Caco-2 (cell line): ENCODE measurements around the gene SORD. TPM values are rescaled to one million over a fixed set of nuclear protein-coding genes. Genes with fewer than 3 reads are reported as not detected.
"Not testable (repeated sequence)": the region's sequence is repeated elsewhere in the genome, so short reads cannot be mapped to it uniquely, and the experiment has no call there.

ENCODE experiments used
- BruUV-seq: library from RNA; stranded (reverse); fragments of 400-500 nt; replicated peaks from 2 replicates; lab custom pipeline; 2021; lab: Mats Ljungman, UMichigan
- CTCF ChIA-PET: fragments of 300-600 bp; sonication (Branson Sonifier 250); formaldehyde crosslinking; loops from one replicate; lab custom pipeline; 2022; ENCODE audit warnings: antibody characterized with exemption; lab: Charles Lee
- POLR2A ChIA-PET: fragments of 300-600 bp; sonication (Branson Sonifier 250); formaldehyde crosslinking; loops from one replicate; lab custom pipeline; 2022; ENCODE audit warnings: antibody characterized with exemption; lab: Charles Lee
- DNase-seq, 2 experiments: peaks; one replicate each; pipeline versions ENCODE4 v3.0.0 to v3.0.0-alpha.2; 2020 to 2022
- H3K27me3 ChIP-seq: replicated peaks from 2 replicates; pipeline ENCODE4 v1.6.0; 2011; ENCODE audit warnings: low read length; ENCODE audit not compliant: control insufficient read depth, insufficient read depth
- H3K36me3 ChIP-seq: 2 replicates; pipeline ENCODE4 v1.5.1; 2011; ENCODE audit warnings: low read length; ENCODE audit not compliant: control insufficient read depth, insufficient read depth
- H3K4me1 ChIP-seq: fragments of 250-450 bp; sonication (Bioruptor Pico); 2 replicates; pipeline ENCODE4 v1.5.1; 2020; ENCODE audit warnings: mild to moderate bottlenecking
- H3K4me3 ChIP-seq: 2 replicates; pipeline ENCODE4 v1.5.1; 2011; ENCODE audit warnings: low read depth, mild to moderate bottlenecking, control low read depth, low read length
- H3K9me3 ChIP-seq: fragments of 250-450 bp; sonication (Bioruptor Pico); 2 replicates; pipeline ENCODE4 v1.5.1; 2020; ENCODE audit warnings: mild to moderate bottlenecking, moderate library complexity
- H3K27ac Mint-ChIP-seq: one replicate; pipeline ENCODE4 v1.8.0; 2022; ENCODE audit warnings: mixed read lengths; ENCODE audit not compliant: unreplicated experiment
- H3K27me3 Mint-ChIP-seq: one replicate; pipeline ENCODE4 v1.8.0; 2022; ENCODE audit warnings: mixed read lengths; ENCODE audit not compliant: insufficient read depth, unreplicated experiment
- H3K36me3 Mint-ChIP-seq: one replicate; pipeline ENCODE4 v1.8.0; 2022; ENCODE audit warnings: mild to moderate bottlenecking, mixed read lengths; ENCODE audit not compliant: insufficient read depth, unreplicated experiment
- H3K4me1 Mint-ChIP-seq: one replicate; pipeline ENCODE4 v1.8.0; 2022; ENCODE audit warnings: low read depth, mixed read lengths; ENCODE audit not compliant: unreplicated experiment
- H3K4me3 Mint-ChIP-seq: one replicate; pipeline ENCODE4 v1.8.0; 2022; ENCODE audit warnings: mild to moderate bottlenecking, moderate library complexity, mixed read lengths; ENCODE audit not compliant: unreplicated experiment
- H3K9me3 Mint-ChIP-seq: one replicate; pipeline ENCODE4 v1.8.0; 2022; ENCODE audit warnings: mixed read lengths; ENCODE audit not compliant: unreplicated experiment
- intact Hi-C: fragments of 100-400 bp; cut with micrococcal nuclease; formaldehyde crosslinking; loops from one replicate; pipeline ENCODE4 v1.10.0; 2022; ENCODE audit not compliant: unreplicated experiment
- total RNA-seq: library from RNA; stranded (reverse); gene quantifications from 2 replicates; pipeline ENCODE4 v1.2.3, GENCODE V29; 2022

The SORD gene
- total RNA-seq, 1 experiment from 2014 or later = 79.7 TPM

DNA sequence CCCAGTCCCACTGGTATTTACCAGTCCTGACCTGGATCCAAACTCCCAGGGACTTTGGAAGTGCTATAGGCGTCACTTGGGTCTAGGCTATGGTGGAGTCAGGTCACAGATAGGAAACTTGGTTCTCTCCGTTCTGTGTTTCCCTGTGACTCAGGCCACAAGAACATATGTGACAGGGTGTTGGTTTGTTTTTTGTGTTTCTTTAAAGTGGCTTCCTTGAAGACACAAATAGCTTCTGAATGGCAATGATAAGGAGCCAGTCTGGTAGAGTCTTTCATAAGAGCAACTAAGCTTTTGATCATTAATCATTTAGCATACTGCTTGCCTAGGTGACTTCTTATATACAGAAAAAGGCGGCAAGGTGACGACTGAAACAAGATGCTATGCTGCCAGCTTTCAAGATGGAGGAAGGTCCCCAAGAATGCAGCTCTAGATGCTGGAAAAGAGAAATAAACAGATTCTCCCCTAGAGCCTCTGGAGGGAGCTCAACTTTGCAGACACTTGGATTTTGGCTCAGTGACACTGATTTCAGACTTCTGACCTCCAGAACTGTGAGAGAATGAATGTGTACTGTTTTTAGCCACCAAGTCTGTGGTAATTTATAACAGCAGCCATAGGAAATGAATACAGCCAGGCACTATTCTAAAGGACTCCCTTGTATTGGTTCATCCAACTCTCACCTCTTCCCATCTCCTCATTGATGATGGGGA, 36.5 kb upstream of the SORD start:
- H3K27me3 Mint-ChIP-seq, H3K36me3 Mint-ChIP-seq, H3K4me3 ChIP-seq, POLR2A ChIA-PET, intact Hi-C loops, H3K9me3 ChIP-seq, H3K36me3 ChIP-seq, H3K27me3 ChIP-seq, H3K4me3 Mint-ChIP-seq, DNase-seq, H3K4me1 ChIP-seq, BruUV-seq, H3K9me3 Mint-ChIP-seq, H3K27ac Mint-ChIP-seq, CTCF ChIA-PET: not testable (repeated sequence)
- H3K4me1 Mint-ChIP-seq = peaks cover 23% of the 10 kb centered on the region

DNA sequence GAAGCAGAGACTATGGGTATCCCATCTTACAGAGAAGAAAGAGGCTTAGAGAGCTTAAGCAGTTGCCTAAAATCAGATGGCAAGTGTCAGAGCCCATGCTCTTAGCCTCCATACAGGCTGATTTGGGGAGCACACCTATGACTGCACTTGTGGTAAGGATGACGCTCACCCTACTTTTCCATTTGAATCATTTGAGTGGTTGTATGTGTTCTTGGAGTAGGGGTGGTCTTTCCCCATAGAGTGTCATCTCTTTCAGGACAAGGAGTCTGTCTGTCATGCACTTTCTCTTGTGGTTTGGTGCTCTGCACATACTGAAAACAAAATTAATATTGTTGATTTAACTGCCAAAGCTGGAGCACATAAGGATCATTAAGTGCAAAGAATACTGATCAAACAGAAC, 35.3 kb upstream of the SORD start:
- H3K36me3 ChIP-seq, H3K4me3 ChIP-seq, H3K27me3 Mint-ChIP-seq, H3K36me3 Mint-ChIP-seq, DNase-seq, POLR2A ChIA-PET, intact Hi-C loops, H3K9me3 ChIP-seq, H3K4me3 Mint-ChIP-seq, CTCF ChIA-PET, H3K4me1 ChIP-seq, H3K27me3 ChIP-seq, H3K27ac Mint-ChIP-seq, BruUV-seq, H3K9me3 Mint-ChIP-seq: not testable (repeated sequence)
- peaks cover 14% of the 10 kb centered on the region for H3K4me1 Mint-ChIP-seq

- DNase-seq, CTCF ChIA-PET, H3K4me3 Mint-ChIP-seq, H3K9me3 ChIP-seq, BruUV-seq, H3K36me3 Mint-ChIP-seq, H3K4me1 ChIP-seq, H3K4me3 ChIP-seq, H3K36me3 ChIP-seq, H3K9me3 Mint-ChIP-seq, H3K4me1 Mint-ChIP-seq, POLR2A ChIA-PET, H3K27me3 ChIP-seq, intact Hi-C loops, H3K27ac Mint-ChIP-seq, H3K27me3 Mint-ChIP-seq: not testable (repeated sequence)
These were observed 34.7 kb upstream of the SORD start for GRCh38 chr15:44988184-44988869.

GRCh38 chr15:44988870-44989219, 34.1 kb upstream of the SORD start:
- H3K4me1 Mint-ChIP-seq, H3K4me3 ChIP-seq, H3K27me3 ChIP-seq, DNase-seq, intact Hi-C loops, CTCF ChIA-PET, H3K4me1 ChIP-seq, H3K36me3 ChIP-seq, H3K4me3 Mint-ChIP-seq, H3K9me3 ChIP-seq, H3K27me3 Mint-ChIP-seq, H3K36me3 Mint-ChIP-seq, H3K27ac Mint-ChIP-seq, BruUV-seq, POLR2A ChIA-PET, H3K9me3 Mint-ChIP-seq: not testable (repeated sequence)

DNA sequence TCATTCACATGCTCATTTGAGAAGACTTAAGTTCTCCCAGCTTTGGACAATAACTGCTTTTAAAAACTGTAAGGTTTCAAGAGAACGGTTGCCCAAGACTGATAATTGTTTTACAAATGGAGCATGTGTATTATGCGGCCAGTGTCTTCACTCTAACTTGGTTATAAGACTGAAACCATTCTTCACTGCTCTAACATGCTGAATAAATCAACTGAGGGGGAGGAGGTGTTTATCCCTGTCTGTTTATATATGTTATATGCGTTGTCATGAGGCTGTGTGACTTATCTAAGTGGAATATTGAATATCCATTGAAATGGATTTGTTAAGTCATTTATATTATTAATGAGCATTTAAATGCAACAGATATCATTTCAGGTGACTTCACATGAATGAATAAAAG, 25.4 kb upstream of the SORD start:
- CTCF ChIA-PET, H3K36me3 ChIP-seq, H3K4me1 Mint-ChIP-seq, DNase-seq, intact Hi-C loops, BruUV-seq, H3K36me3 Mint-ChIP-seq, H3K9me3 Mint-ChIP-seq, H3K9me3 ChIP-seq, H3K27ac Mint-ChIP-seq, H3K27me3 ChIP-seq, H3K27me3 Mint-ChIP-seq, H3K4me1 ChIP-seq, H3K4me3 Mint-ChIP-seq, H3K4me3 ChIP-seq, POLR2A ChIA-PET: not testable (repeated sequence)
